IgD-negative memory B cell (primary cell): ENCODE data around the gene PAX7. TPM values are rescaled to one million over a fixed set of nuclear protein-coding genes. Genes with fewer than 3 reads are reported as not detected.
A peak's percentile ranks its signal among the peaks of the same experiment; 100 is the strongest.
"Not testable (repeated sequence)": the region's sequence is repeated elsewhere in the genome, so short reads cannot be mapped to it uniquely, and the experiment has no call there.

Experiments used
- H3K27ac Mint-ChIP-seq, 3 donors: one replicate each; pipeline ENCODE4 v1.8.0; 2020 to 2022; ENCODE audit warnings: mild to moderate bottlenecking in 3 of 3, mixed read lengths in 3 of 3, moderate library complexity in 1 of 3
- H3K27me3 Mint-ChIP-seq: one replicate; pipeline ENCODE4 v1.8.0; 2021; ENCODE audit warnings: mixed read lengths
- H3K36me3 Mint-ChIP-seq: one replicate; pipeline ENCODE4 v1.8.0; 2020; ENCODE audit warnings: mild to moderate bottlenecking, mixed read lengths
- H3K4me1 Mint-ChIP-seq, 3 donors: one replicate each; pipeline ENCODE4 v1.8.0; 2020 to 2022; ENCODE audit warnings: mixed read lengths in 3 of 3, mild to moderate bottlenecking in 1 of 3
- H3K4me3 Mint-ChIP-seq, 4 donors: one replicate each; pipeline ENCODE4 v1.8.0; 2020 to 2022; ENCODE audit warnings: mild to moderate bottlenecking in 4 of 4, mixed read lengths in 4 of 4, moderate library complexity in 3 of 4
- H3K9me3 Mint-ChIP-seq, 3 donors: one replicate each; pipeline ENCODE4 v1.8.0; 2020 to 2021; ENCODE audit warnings: mixed read lengths in 3 of 3, mild to moderate bottlenecking in 1 of 3
- polyA plus RNA-seq: library from polyadenylated mRNA; unstranded; fragments of 300-500 nt; fragmentation: Illumina TruSeq; gene quantifications from one replicate; pipeline ENCODE4 v1.2.3, GENCODE V29; 2021

The PAX7 gene
- polyA plus RNA-seq = not detected

- H3K4me3 Mint-ChIP-seq = no peak within 1 kb of the TSS
- peaks cover 0 to 6% (median 0%) of the 10 kb centered on the region in 3 donors for H3K9me3 Mint-ChIP-seq
- H3K36me3 Mint-ChIP-seq = peaks cover 1% of the 10 kb centered on the region
- peaks cover 0 to 2% (median 0%) of the 10 kb centered on the region in 3 donors for H3K4me1 Mint-ChIP-seq
- peaks cover 63% of the 10 kb centered on the region for H3K27me3 Mint-ChIP-seq
- peak within 1 kb of the TSS in 2 of 3 donors; percentile 23 to 67 for H3K27ac Mint-ChIP-seq
Measured at GRCh38 chr1:18630511-18631495, at the start of gene PAX7. Gene PAX7, plus strand, starts transcription at chr1:18630846. Its CDS starts 758 bp downstream, at chr1:18631604.

- Mint-ChIP-seq H3K4me3 (peak overlapping the region in 1 of 4 donors; percentile 9), H3K9me3 (no peaks in the 10 kb centered on the region), H3K27me3 (peaks cover 5% of the 10 kb centered on the region), H3K27ac (no peak overlapping the region), H3K36me3 (peaks cover 2% of the 10 kb centered on the region), H3K4me1 (peaks cover 0 to 2% (median 0%) of the 10 kb centered on the region in 3 donors)
Measured at GRCh38 chr1:18581420-18581880, 49.2 kb upstream of the PAX7 start.

GRCh38 chr1:18582890-18583289, 47.8 kb upstream of the PAX7 start:
- Mint-ChIP-seq H3K4me1 (peaks cover 0 to 4% (median 0%) of the 10 kb centered on the region in 3 donors), H3K4me3 (no peak overlapping the region), H3K27me3 (peaks cover 6% of the 10 kb centered on the region), H3K27ac (no peak overlapping the region), H3K9me3 (no peaks in the 10 kb centered on the region), H3K36me3 (peaks cover 2% of the 10 kb centered on the region)

- peaks cover 6% of the 10 kb centered on the region for H3K27me3 Mint-ChIP-seq
Measured at GRCh38 chr1:18583326-18583941, 47.2 kb upstream of the PAX7 start.

GRCh38 chr1:18586016-18586415, 44.6 kb upstream of the PAX7 start:
- not testable (repeated sequence) for H3K9me3 Mint-ChIP-seq, H3K27me3 Mint-ChIP-seq, H3K4me3 Mint-ChIP-seq, H3K36me3 Mint-ChIP-seq, H3K4me1 Mint-ChIP-seq, H3K27ac Mint-ChIP-seq

More at GRCh38 chr1:18583326-18583941, 47.2 kb upstream of the PAX7 start:
- Mint-ChIP-seq H3K4me1 (peaks cover 0 to 4% (median 0%) of the 10 kb centered on the region in 3 donors), H3K4me3 (no peak overlapping the region), H3K36me3 (peaks cover 2% of the 10 kb centered on the region), H3K27ac (no peak overlapping the region), H3K9me3 (no peaks in the 10 kb centered on the region)

GRCh38 chr1:18588093-18588492, 42.6 kb upstream of the PAX7 start:
- H3K27me3 Mint-ChIP-seq = peaks cover 6% of the 10 kb centered on the region
- no peak overlapping the region for H3K27ac Mint-ChIP-seq
- peaks cover 2% of the 10 kb centered on the region for H3K36me3 Mint-ChIP-seq
- H3K4me3 Mint-ChIP-seq = no peak overlapping the region
- H3K9me3 Mint-ChIP-seq = peaks cover 0 to 1% (median 0%) of the 10 kb centered on the region in 3 donors
- peaks cover 0 to 3% (median 0%) of the 10 kb centered on the region in 3 donors for H3K4me1 Mint-ChIP-seq

GRCh38 chr1:18592368-18592767, 38.3 kb upstream of the PAX7 start:
- Mint-ChIP-seq H3K4me3 (no peak overlapping the region), H3K4me1 (no peaks in the 10 kb centered on the region), H3K27me3 (peaks cover 19% of the 10 kb centered on the region), H3K9me3 (peaks cover 0 to 1% (median 0%) of the 10 kb centered on the region in 3 donors), H3K27ac (no peak overlapping the region), H3K36me3 (no peaks in the 10 kb centered on the region)

GRCh38 chr1:18597160-18598042, 33.2 kb upstream of the PAX7 start:
- no peak overlapping the region for H3K27ac Mint-ChIP-seq
- H3K36me3 Mint-ChIP-seq = no peaks in the 10 kb centered on the region
- no peaks in the 10 kb centered on the region for H3K4me1 Mint-ChIP-seq
- peaks cover 16% of the 10 kb centered on the region for H3K27me3 Mint-ChIP-seq
- no peaks in the 10 kb centered on the region for H3K9me3 Mint-ChIP-seq
- no peak overlapping the region for H3K4me3 Mint-ChIP-seq

- Mint-ChIP-seq H3K4me3 (no peak overlapping the region), H3K36me3 (no peaks in the 10 kb centered on the region), H3K27me3 (peaks cover 12% of the 10 kb centered on the region), H3K4me1 (no peaks in the 10 kb centered on the region), H3K9me3 (no peaks in the 10 kb centered on the region), H3K27ac (no peak overlapping the region)
Measured at GRCh38 chr1:18599086-18599485, 31.6 kb upstream of the PAX7 start.

GRCh38 chr1:18599704-18600103, 30.9 kb upstream of the PAX7 start:
- Mint-ChIP-seq H3K36me3 (peaks cover 2% of the 10 kb centered on the region), H3K27ac (no peak overlapping the region), H3K9me3 (no peaks in the 10 kb centered on the region), H3K27me3 (peaks cover 8% of the 10 kb centered on the region), H3K4me1 (no peaks in the 10 kb centered on the region), H3K4me3 (no peak overlapping the region)

GRCh38 chr1:18602533-18603211, 28.0 kb upstream of the PAX7 start:
- Mint-ChIP-seq H3K4me1 (no peaks in the 10 kb centered on the region), H3K4me3 (no peak overlapping the region), H3K36me3 (peaks cover 2% of the 10 kb centered on the region), H3K27me3 (no peaks in the 10 kb centered on the region), H3K9me3 (no peaks in the 10 kb centered on the region), H3K27ac (no peak overlapping the region)

- H3K27ac Mint-ChIP-seq = no peak overlapping the region
- no peaks in the 10 kb centered on the region for H3K4me1 Mint-ChIP-seq
- no peaks in the 10 kb centered on the region for H3K27me3 Mint-ChIP-seq
- H3K4me3 Mint-ChIP-seq = no peak overlapping the region
- H3K9me3 Mint-ChIP-seq = no peaks in the 10 kb centered on the region
- H3K36me3 Mint-ChIP-seq = peaks cover 2% of the 10 kb centered on the region
Measured at GRCh38 chr1:18603212-18603852, 27.3 kb upstream of the PAX7 start.

GRCh38 chr1:18606443-18607288, 24.0 kb upstream of the PAX7 start:
- Mint-ChIP-seq H3K27ac (no peak overlapping the region), H3K36me3 (peaks cover 2% of the 10 kb centered on the region), H3K27me3 (no peaks in the 10 kb centered on the region), H3K9me3 (no peaks in the 10 kb centered on the region), H3K4me1 (no peaks in the 10 kb centered on the region), H3K4me3 (no peak overlapping the region)
